HG02852 (cell line): ENCODE measurements around the gene MEN1.
A peak's percentile ranks its signal among the peaks of the same experiment; 100 is the strongest.
"Not testable (repeated sequence)": the region's sequence is repeated elsewhere in the genome, so short reads cannot be mapped to it uniquely, and the experiment has no call there.

ENCODE experiments used
- ATAC-seq: cut with Tn5 transposase; IDR thresholded peaks from one replicate; pipeline ENCODE4 v1.9.1; 2021; ENCODE audit warnings: mild to moderate bottlenecking, moderate library complexity; ENCODE audit not compliant: unreplicated experiment

MEN1 gene

GRCh38 chr11:64834031-64834722 is 23.8 kb upstream of the MEN1 start:
- no peak for ATAC-seq

- no peak for ATAC-seq
Measured at GRCh38 chr11:64833509-64833908, 23.2 kb upstream of the MEN1 start.

- no peak for ATAC-seq
Measured at GRCh38 chr11:64833198-64833502, 22.8 kb upstream of the MEN1 start.

- ATAC-seq = no peak
Measured at GRCh38 chr11:64832467-64833197, 22.3 kb upstream of the MEN1 start.

- no peak for ATAC-seq
Measured at GRCh38 chr11:64831411-64831891, 21.1 kb upstream of the MEN1 start.

- ATAC-seq = no peak
Measured at GRCh38 chr11:64829536-64830251, 19.3 kb upstream of the MEN1 start.

- ATAC-seq = no peak
Measured at GRCh38 chr11:64827451-64827839, 17.1 kb upstream of the MEN1 start.

GRCh38 chr11:64826578-64827450 is 16.5 kb upstream of the MEN1 start:
- no peak for ATAC-seq

GRCh38 chr11:64826062-64826461 is 15.7 kb upstream of the MEN1 start:
- ATAC-seq = no peak

- ATAC-seq = no peak
Measured at GRCh38 chr11:64823568-64824119, 13.3 kb upstream of the MEN1 start.

- ATAC-seq = no peak
Measured at GRCh38 chr11:64817476-64817875, 7.1 kb upstream of the MEN1 start.

- ATAC-seq = not testable (repeated sequence)
Measured at GRCh38 chr11:64815433-64815832, 5.1 kb upstream of the MEN1 start.

- no peak for ATAC-seq
Measured at GRCh38 chr11:64814712-64815187, 4.4 kb upstream of the MEN1 start.

GRCh38 chr11:64813826-64814225 is 3.5 kb upstream of the MEN1 start:
- no peak for ATAC-seq

GRCh38 chr11:64810891-64811272 is 531 bp upstream of the MEN1 start:
- peak; percentile 5 for ATAC-seq

GRCh38 chr11:64809781-64810241 is 540 bp downstream of the MEN1 start:
- ATAC-seq = no peak

GRCh38 chr11:64805481-64805880 is 4.9 kb downstream of the MEN1 start:
- no peak for ATAC-seq

- ATAC-seq = no peak
Measured at GRCh38 chr11:64804346-64805210, 5.8 kb downstream of the MEN1 start.

- no peak for ATAC-seq
Measured at GRCh38 chr11:64803846-64804345, 6.5 kb downstream of the MEN1 start.
